Adrenal gland (tissue), 12 donors: ENCODE results near the gene TSPAN16. TPM values are rescaled to one million over a fixed set of nuclear protein-coding genes. Genes with fewer than 3 reads are reported as not detected.

Experiments
- DNase-seq, 7 donors: peaks; one replicate each; pipeline ENCODE4 v3.0.0-alpha.2; 2019 to 2020
- H3K27ac ChIP-seq, 5 donors: fragments of 200-600 bp; sonication (generic) in 4 of 5; 1 replicate in 3 of 5; 2 replicates in 2 of 5; pipeline versions ENCODE4 v1.5.1 to v1.8.0; 2016 to 2020; ENCODE audit warnings: mild to moderate bottlenecking in 1 of 5
- H3K27me3 ChIP-seq: fragments of 200-600 bp; 2 replicates; pipeline ENCODE4 v1.8.0; 2021
- H3K36me3 ChIP-seq, 2 donors: fragments of 200-600 bp; replicated peaks in 1 of 2; 1 replicate in 1 of 2; 2 replicates in 1 of 2; pipeline versions ENCODE4 v1.5.1 to v1.8.0; 2018 to 2022
- H3K4me1 ChIP-seq, 2 donors: fragments of 200-600 bp; replicated peaks in 1 of 2; 1 replicate in 1 of 2; 2 replicates in 1 of 2; pipeline versions ENCODE4 v1.5.1 to v1.8.0; 2018 to 2021
- H3K4me3 ChIP-seq, 4 donors: fragments of 200-600 bp; sonication (generic) in 3 of 4; one replicate each; pipeline ENCODE4 v1.5.1; 2016 to 2018
- H3K9me3 ChIP-seq, 3 donors: fragments of 200-600 bp; sonication (generic) in 1 of 3; replicated peaks in 1 of 3; 1 replicate in 2 of 3; 2 replicates in 1 of 3; pipeline versions ENCODE4 v1.5.1 to v1.8.0; 2016 to 2021
- CTCF ChIP-seq, 6 experiments: fragments of 450-650 bp in 4 of 6; fragments of 200-600 bp in 2 of 6; sonication (generic) in 1 of 6; IDR thresholded peaks; 1 replicate in 5 of 6; 2 replicates in 1 of 6; pipeline versions ENCODE4 v1.5.1 to v1.8.0; 2016 to 2021; ENCODE audit warnings: antibody characterized with exemption in 6 of 6, mild to moderate bottlenecking in 2 of 6, moderate library complexity in 1 of 6
- POLR2A ChIP-seq, 2 donors: fragments of 450-650 bp; IDR thresholded peaks; one replicate each; pipeline ENCODE4 v1.6.1; 2017; ENCODE audit warnings: antibody characterized with exemption in 2 of 2, mild to moderate bottlenecking in 2 of 2, moderate library complexity in 1 of 2
- WGBS, 4 donors: extraction: QIAGEN DNeasy Blood & Tissue Kit in 2 of 4; methylation state at CpG; one replicate each; pipeline versions ENCODE4 v1.1.5 to v1.1.7; 2013 to 2017; 5-methylcytosine and 5-hydroxymethylcytosine counted together
- intact Hi-C, 2 donors: fragments of 100-400 bp; cut with DNase I; formaldehyde crosslinking; loops; one replicate each; pipeline versions ENCODE4 v1.14.1 to v1.15.0; 2022 to 2023
- polyA plus RNA-seq, 3 donors: library from polyadenylated mRNA; stranded (reverse); fragments of 200-250 nt in 2 of 3; fragments of 350-450 nt in 1 of 3; fragmentation: Illumina TruSeq in 1 of 3; extraction: RNeasy Lipid Tissue Mini Kit (QIAGEN cat#74804) in 1 of 3; gene quantifications; one replicate each; pipeline ENCODE4 v1.2.3, GENCODE V29; 2013 to 2014
- total RNA-seq, 9 donors: library from RNA; depleted of rRNA in 4 of 9; stranded (reverse); fragments of >200 nt in 4 of 9; fragments of 120-200 nt in 1 of 9; fragmentation: NEBNext Ultra II Directional in 1 of 9; extraction: Animal tissue kit (Norgen Biotek cat#: 25700) in 1 of 9; gene quantifications; one replicate each; pipeline versions ENCODE4 v1.1.0 to v1.2.4, GENCODE V29; 2013 to 2023
- donor health status: healthy with polysubstance abuse.
- donor health status: Bipolar disorder and iron deficiency.
- donor health status: DM: yes; HTN: yes; CAD: no.
- donor health status: DM: no; HTN: no; CAD: no.
- donor health status: DM: no; HTN: no; CAD: no.
- donor health status: DM: yes; HTN: yes; CAD: no.

TSPAN16 gene
- total and polyA plus RNA-seq, 12 donors = not detected

- no peak for TF ChIP-seq POLR2A (IDR thresholded peaks at IDR 0.05)
- TF ChIP-seq CTCF (IDR thresholded peaks at IDR 0.05) = no peak
- H3K9me3 ChIP-seq = no peaks in the 10 kb centered on the region
- no peak for DNase-seq
- peaks cover 0 to 50% of the 10 kb centered on the region in 2 donors for H3K36me3 ChIP-seq
- intact Hi-C loops = no loop called here
- H3K4me3 ChIP-seq = no peak overlapping the region
- 85 to 92% (median 90%) methylated on average over 22 to 35 of the region's 35 CpGs for WGBS, 4 donors
- H3K27ac ChIP-seq = no peak overlapping the region
- H3K4me1 ChIP-seq = no peaks in the 10 kb centered on the region
- no peaks in the 10 kb centered on the region for H3K27me3 ChIP-seq
Measured at GRCh38 chr19:11361771-11362731, 66.1 kb downstream of the TSPAN16 start.

- Histone ChIP-seq H3K27ac (no peak overlapping the region), H3K27me3 (no peaks in the 10 kb centered on the region), H3K9me3 (no peaks in the 10 kb centered on the region), H3K4me1 (no peaks in the 10 kb centered on the region), H3K4me3 (no peak overlapping the region), H3K36me3 (peaks cover 0 to 55% of the 10 kb centered on the region in 2 donors)
- 92 to 93% (median 93%) methylated on average over 5 to 10 of the region's 10 CpGs for WGBS, 4 donors
- intact Hi-C loops = no loop called here
- TF ChIP-seq POLR2A (IDR thresholded peaks at IDR 0.05) = no peak
- TF ChIP-seq CTCF (IDR thresholded peaks at IDR 0.05) = no peak
- DNase-seq = no peak
Measured at GRCh38 chr19:11363881-11364280, 67.9 kb downstream of the TSPAN16 start.

- Histone ChIP-seq H3K4me1 (no peaks in the 10 kb centered on the region), H3K9me3 (no peaks in the 10 kb centered on the region), H3K36me3 (peaks cover 0 to 52% of the 10 kb centered on the region in 2 donors), H3K27me3 (no peaks in the 10 kb centered on the region), H3K27ac (no peak overlapping the region), H3K4me3 (no peak overlapping the region)
- whole genome bisulfite sequencing, 4 donors = 89 to 95% (median 92%) methylated on average over 23 to 28 of the region's 28 CpGs
- intact Hi-C loops = no loop called here
- DNase-seq = no peak
- TF ChIP-seq CTCF (IDR thresholded peaks at IDR 0.05) = no peak
- TF ChIP-seq POLR2A (IDR thresholded peaks at IDR 0.05) = no peak
Measured at GRCh38 chr19:11364296-11364904, 68.4 kb downstream of the TSPAN16 start.

- intact Hi-C loops = no loop called here
- Histone ChIP-seq H3K27me3 (no peaks in the 10 kb centered on the region), H3K27ac (no peak overlapping the region), H3K9me3 (no peaks in the 10 kb centered on the region), H3K4me1 (no peaks in the 10 kb centered on the region), H3K4me3 (no peak overlapping the region), H3K36me3 (peaks cover 0 to 47% of the 10 kb centered on the region in 2 donors)
- 68 to 87% (median 80%) methylated on average over 5 of the region's 5 CpGs for WGBS, 4 donors
- no peak for DNase-seq
- TF ChIP-seq POLR2A (IDR thresholded peaks at IDR 0.05) (no peak), CTCF (IDR thresholded peaks at IDR 0.05) (no peak)
Measured at GRCh38 chr19:11364935-11365334, 69.0 kb downstream of the TSPAN16 start.
